DOHH2 (cell line): Measurements from ENCODE around the gene SEMA3E.

Experiments used
- H3F3A ChIP-seq: fragments of 200-600 bp; sonication (generic), shearing (Covaris generic); 2 replicates; pipeline ENCODE4 v1.6.0; 2016; ENCODE audit warnings: antibody characterized with exemption, mild to moderate bottlenecking; ENCODE audit not compliant: control insufficient read depth, insufficient read depth
- H3K27ac ChIP-seq: fragments of 200-600 bp; sonication (generic); 2 replicates; pipeline ENCODE4 v1.5.1; 2014; ENCODE audit warnings: low read depth, mild to moderate bottlenecking, low read length, moderate library complexity
- H3K27me3 ChIP-seq: fragments of 200-600 bp; sonication (generic); 2 replicates; pipeline ENCODE4 v1.6.1; 2014; ENCODE audit warnings: mild to moderate bottlenecking, low read length, mixed read lengths; ENCODE audit not compliant: control insufficient read depth
- H3K36me3 ChIP-seq: fragments of 200-600 bp; sonication (generic); 2 replicates; pipeline ENCODE4 v1.6.1; 2014; ENCODE audit warnings: mild to moderate bottlenecking, low read length, moderate library complexity, mixed read lengths; ENCODE audit not compliant: control insufficient read depth
- H3K4me1 ChIP-seq: fragments of 200-600 bp; sonication (generic); 2 replicates; pipeline ENCODE4 v1.6.1; 2014; ENCODE audit warnings: mild to moderate bottlenecking, low read length, mixed read lengths; ENCODE audit not compliant: control insufficient read depth
- H3K4me2 ChIP-seq: fragments of 200-600 bp; sonication (generic); 2 replicates; pipeline ENCODE4 v1.6.0; 2014; ENCODE audit warnings: mild to moderate bottlenecking, low read length, moderate library complexity
- H3K4me3 ChIP-seq: fragments of 200-600 bp; sonication (generic); 2 replicates; pipeline ENCODE4 v1.5.1; 2014; ENCODE audit warnings: mild to moderate bottlenecking, low read length, mixed read lengths
- H3K79me2 ChIP-seq: fragments of 200-600 bp; sonication (generic); 2 replicates; pipeline ENCODE4 v1.6.1; 2014; ENCODE audit warnings: mild to moderate bottlenecking, low read length, mixed read lengths; ENCODE audit not compliant: control insufficient read depth
- H3K9me2 ChIP-seq: fragments of 200-600 bp; sonication (generic); replicated peaks from 2 replicates; pipeline ENCODE4 v1.6.1; 2014; ENCODE audit warnings: mild to moderate bottlenecking, low read length, mixed read lengths; ENCODE audit not compliant: control insufficient read depth
- H3K9me3 ChIP-seq: fragments of 200-600 bp; sonication (generic); 2 replicates; pipeline ENCODE4 v1.6.1; 2014; ENCODE audit warnings: antibody characterized with exemption, low read length, mixed read lengths; ENCODE audit not compliant: control insufficient read depth, insufficient read depth
- H4K20me1 ChIP-seq: fragments of 200-600 bp; sonication (generic); 2 replicates; pipeline ENCODE4 v1.6.0; 2014; ENCODE audit warnings: low read depth, mild to moderate bottlenecking, antibody characterized with exemption, low read length, moderate library complexity; ENCODE audit not compliant: control insufficient read depth, insufficient read depth
- CTCF ChIP-seq: fragments of 200-600 bp; sonication (generic); IDR thresholded peaks from one replicate; pipeline ENCODE4 v1.5.1; 2014; ENCODE audit warnings: antibody characterized with exemption, mild to moderate bottlenecking, low read depth, low read length; ENCODE audit not compliant: poor library complexity, severe bottlenecking
- EZH2phosphoT487 ChIP-seq: fragments of 200-600 bp; sonication (generic); IDR thresholded peaks from 2 replicates; pipeline ENCODE4 v1.6.1; 2017; ENCODE audit warnings: borderline replicate concordance, mild to moderate bottlenecking, antibody characterized with exemption, low read length, moderate library complexity, mixed read lengths

Gene SEMA3E

GRCh38 chr7:83546586-83546985 lies 102.4 kb downstream of the SEMA3E start:
- Histone ChIP-seq H3K9me3 (no peaks in the 10 kb centered on the region), H3K27me3 (no peaks in the 10 kb centered on the region), H3K9me2 (no peaks in the 10 kb centered on the region), H3K4me1 (no peaks in the 10 kb centered on the region), H3K36me3 (no peaks in the 10 kb centered on the region), H3K27ac (no peak overlapping the region), H3K4me3 (no peak overlapping the region), H4K20me1 (no peaks in the 10 kb centered on the region), H3K79me2 (no peaks in the 10 kb centered on the region), H3K4me2 (no peak overlapping the region), H3F3A (no peaks in the 10 kb centered on the region)
- no peak for TF ChIP-seq EZH2phosphoT487
- TF ChIP-seq CTCF: no peak

GRCh38 chr7:83541187-83541960 lies 107.6 kb downstream of the SEMA3E start:
- H3K27ac ChIP-seq: no peak overlapping the region
- H3K79me2 ChIP-seq: no peaks in the 10 kb centered on the region
- H3K27me3 ChIP-seq: no peaks in the 10 kb centered on the region
- H4K20me1 ChIP-seq: no peaks in the 10 kb centered on the region
- TF ChIP-seq CTCF: no peak
- no peak for TF ChIP-seq EZH2phosphoT487
- H3K9me2 ChIP-seq: no peaks in the 10 kb centered on the region
- no peak overlapping the region for H3K4me3 ChIP-seq
- H3K4me2 ChIP-seq: no peak overlapping the region
- H3K9me3 ChIP-seq: no peaks in the 10 kb centered on the region
- no peaks in the 10 kb centered on the region for H3K36me3 ChIP-seq
- H3K4me1 ChIP-seq: no peaks in the 10 kb centered on the region
- H3F3A ChIP-seq: no peaks in the 10 kb centered on the region

DNA sequence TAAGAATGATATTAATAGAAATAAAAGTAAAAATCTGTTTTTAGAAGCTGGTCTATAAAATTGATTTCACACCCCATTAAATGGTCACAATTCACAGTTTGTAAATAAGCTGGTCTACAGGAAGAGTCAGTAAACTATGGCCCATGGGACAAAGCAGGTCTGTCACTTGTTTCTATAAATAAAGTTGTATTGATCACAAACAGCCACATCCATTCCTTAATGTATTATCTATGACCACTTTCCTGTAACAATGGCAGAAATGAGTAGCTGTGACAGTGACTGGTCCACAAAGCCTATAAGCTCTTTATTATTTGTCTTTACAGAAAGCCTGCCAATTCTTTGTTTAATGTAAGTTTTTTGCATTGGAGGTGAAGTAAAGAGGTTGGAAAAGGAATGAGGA lies 114.5 kb downstream of the SEMA3E start:
- H3K79me2 ChIP-seq: no peaks in the 10 kb centered on the region
- H3K4me3 ChIP-seq: no peak overlapping the region
- H3K9me2 ChIP-seq: no peaks in the 10 kb centered on the region
- no peaks in the 10 kb centered on the region for H3K36me3 ChIP-seq
- TF ChIP-seq CTCF: no peak
- TF ChIP-seq EZH2phosphoT487: no peak
- no peaks in the 10 kb centered on the region for H3K4me1 ChIP-seq
- H3K27me3 ChIP-seq: no peaks in the 10 kb centered on the region
- H3K27ac ChIP-seq: no peak overlapping the region
- no peak overlapping the region for H3K4me2 ChIP-seq
- no peaks in the 10 kb centered on the region for H3K9me3 ChIP-seq
- no peaks in the 10 kb centered on the region for H4K20me1 ChIP-seq
- H3F3A ChIP-seq: no peaks in the 10 kb centered on the region
